Activated naive CD8-positive, alpha-beta T cell treated with anti-CD3 and anti-CD28 coated beads, Interleukin-2, amount 10 ng/mL, durations not matched to agents 7 days and 5 days (primary cell): ENCODE results near the gene PRDM5. TPM values are rescaled to one million over a fixed set of nuclear protein-coding genes. Genes with fewer than 3 reads are reported as not detected.

Experiments
- ATAC-seq: fragments of 150-1000 bp; cut with Tn5 transposase; one replicate; pipeline ENCODE4 v1.10.0; 2021; ENCODE audit warnings: low read depth, moderate library complexity
- POLR2A ChIA-PET: fragments of 350-600 bp; sonication (Branson Sonifier 250); formaldehyde crosslinking; loops from one replicate; lab custom pipeline; 2021; ENCODE audit warnings: antibody characterized with exemption; lab: Charles Lee
- DNase-seq: peaks from one replicate; pipeline ENCODE4 v3.0.0; 2021
- H3K27ac Mint-ChIP-seq: one replicate; pipeline ENCODE4 v1.8.0; 2022; ENCODE audit warnings: mild to moderate bottlenecking, mixed read lengths
- H3K27me3 Mint-ChIP-seq: one replicate; pipeline ENCODE4 v1.8.0; 2022; ENCODE audit warnings: mild to moderate bottlenecking, moderate library complexity, mixed read lengths
- H3K36me3 Mint-ChIP-seq: one replicate; pipeline ENCODE4 v1.8.0; 2021; ENCODE audit warnings: mild to moderate bottlenecking, mixed read lengths
- H3K4me1 Mint-ChIP-seq: one replicate; pipeline ENCODE4 v1.8.0; 2021; ENCODE audit warnings: mixed read lengths
- H3K4me3 Mint-ChIP-seq: one replicate; pipeline ENCODE4 v1.8.0; 2022; ENCODE audit warnings: mild to moderate bottlenecking, moderate library complexity, mixed read lengths
- H3K9me3 Mint-ChIP-seq: one replicate; pipeline ENCODE4 v1.8.0; 2021; ENCODE audit warnings: mixed read lengths
- total RNA-seq, 2 experiments: library from RNA; stranded (reverse); gene quantifications; one replicate each; pipeline ENCODE4 v1.2.3, GENCODE V29; 2021

Gene PRDM5
- total RNA-seq = under 1 TPM; 0.26 to 0.58 TPM

GRCh38 chr4:120922381-120923206 is at the start of gene PRDM5:
TSS of gene PRDM5 (minus strand) at chr4:120922726. CDS start at chr4:120922608, 118 bp downstream.
- ATAC-seq = peak; percentile 52
- H3K9me3 Mint-ChIP-seq = no peaks in the 10 kb centered on the region
- peaks cover 11% of the 10 kb centered on the region for H3K4me1 Mint-ChIP-seq
- DNase-seq = no peak
- no peaks in the 10 kb centered on the region for H3K36me3 Mint-ChIP-seq
- peaks cover 5% of the 10 kb centered on the region for H3K27me3 Mint-ChIP-seq
- H3K27ac Mint-ChIP-seq = peak within 1 kb of the TSS; percentile 58
- peak within 1 kb of the TSS; percentile 91 for H3K4me3 Mint-ChIP-seq
- POLR2A ChIA-PET = no interaction called here

- no peak overlapping the region for H3K27ac Mint-ChIP-seq
- H3K4me1 Mint-ChIP-seq = no peaks in the 10 kb centered on the region
- no peak for ATAC-seq
- H3K4me3 Mint-ChIP-seq = no peak overlapping the region
- no peaks in the 10 kb centered on the region for H3K36me3 Mint-ChIP-seq
- no peaks in the 10 kb centered on the region for H3K27me3 Mint-ChIP-seq
- no peak for DNase-seq
- H3K9me3 Mint-ChIP-seq = no peaks in the 10 kb centered on the region
- POLR2A ChIA-PET = no interaction called here
These were observed 49.4 kb upstream of the PRDM5 start for GRCh38 chr4:120971884-120972283.

GRCh38 chr4:120965938-120966337 is 43.4 kb upstream of the PRDM5 start:
- DNase-seq (no peak), ATAC-seq (no peak)
- no peaks in the 10 kb centered on the region for H3K27me3 Mint-ChIP-seq
- POLR2A ChIA-PET = no interaction called here
- H3K4me3 Mint-ChIP-seq = no peak overlapping the region
- no peaks in the 10 kb centered on the region for H3K9me3 Mint-ChIP-seq
- no peaks in the 10 kb centered on the region for H3K36me3 Mint-ChIP-seq
- no peaks in the 10 kb centered on the region for H3K4me1 Mint-ChIP-seq
- H3K27ac Mint-ChIP-seq = no peak overlapping the region

GRCh38 chr4:120964596-120964995 is 42.1 kb upstream of the PRDM5 start:
- Mint-ChIP-seq H3K27ac (no peak overlapping the region), H3K27me3 (no peaks in the 10 kb centered on the region), H3K36me3 (no peaks in the 10 kb centered on the region), H3K4me1 (no peaks in the 10 kb centered on the region), H3K9me3 (no peaks in the 10 kb centered on the region), H3K4me3 (no peak overlapping the region)
- DNase-seq (no peak), ATAC-seq (no peak)
- POLR2A ChIA-PET = no interaction called here

GRCh38 chr4:120963449-120963848 is 40.9 kb upstream of the PRDM5 start:
- H3K36me3 Mint-ChIP-seq = no peaks in the 10 kb centered on the region
- no peak overlapping the region for H3K4me3 Mint-ChIP-seq
- DNase-seq (no peak), ATAC-seq (no peak)
- H3K27ac Mint-ChIP-seq = no peak overlapping the region
- POLR2A ChIA-PET = no interaction called here
- H3K4me1 Mint-ChIP-seq = no peaks in the 10 kb centered on the region
- no peaks in the 10 kb centered on the region for H3K9me3 Mint-ChIP-seq
- H3K27me3 Mint-ChIP-seq = no peaks in the 10 kb centered on the region

- H3K36me3 Mint-ChIP-seq = no peaks in the 10 kb centered on the region
- DNase-seq = no peak
- POLR2A ChIA-PET = no interaction called here
These were observed 38.2 kb upstream of the PRDM5 start for GRCh38 chr4:120960656-120961267.

GRCh38 chr4:120948382-120948781 is 25.9 kb upstream of the PRDM5 start:
- H3K36me3 Mint-ChIP-seq = peaks cover 1% of the 10 kb centered on the region
- no peaks in the 10 kb centered on the region for H3K27me3 Mint-ChIP-seq
- no peak overlapping the region for H3K4me3 Mint-ChIP-seq
- ATAC-seq (no peak), DNase-seq (no peak)
- no peak overlapping the region for H3K27ac Mint-ChIP-seq
- H3K9me3 Mint-ChIP-seq = peaks cover 12% of the 10 kb centered on the region
- POLR2A ChIA-PET = no interaction called here
- H3K4me1 Mint-ChIP-seq = no peaks in the 10 kb centered on the region

More at GRCh38 chr4:120960656-120961267, 38.2 kb upstream of the PRDM5 start:
- ATAC-seq = no peak
- Mint-ChIP-seq H3K4me1 (no peaks in the 10 kb centered on the region), H3K27ac (no peak overlapping the region), H3K4me3 (no peak overlapping the region), H3K9me3 (no peaks in the 10 kb centered on the region), H3K27me3 (no peaks in the 10 kb centered on the region)

GRCh38 chr4:120942776-120943175 is 20.2 kb upstream of the PRDM5 start:
- ATAC-seq (no peak), DNase-seq (no peak)
- POLR2A ChIA-PET = no interaction called here

GRCh38 chr4:120940547-120940946 is 18.0 kb upstream of the PRDM5 start:
- H3K27me3 Mint-ChIP-seq = no peaks in the 10 kb centered on the region
- no peaks in the 10 kb centered on the region for H3K36me3 Mint-ChIP-seq
- no peak for ATAC-seq
- no peak overlapping the region for H3K27ac Mint-ChIP-seq
- POLR2A ChIA-PET = no interaction called here
- peaks cover 8% of the 10 kb centered on the region for H3K9me3 Mint-ChIP-seq
- H3K4me1 Mint-ChIP-seq = no peaks in the 10 kb centered on the region
- no peak for DNase-seq
- H3K4me3 Mint-ChIP-seq = no peak overlapping the region

More at GRCh38 chr4:120942776-120943175, 20.2 kb upstream of the PRDM5 start:
- H3K4me3 Mint-ChIP-seq = no peak overlapping the region
- no peaks in the 10 kb centered on the region for H3K36me3 Mint-ChIP-seq
- no peaks in the 10 kb centered on the region for H3K27me3 Mint-ChIP-seq
- H3K4me1 Mint-ChIP-seq = no peaks in the 10 kb centered on the region
- peaks cover 6% of the 10 kb centered on the region for H3K9me3 Mint-ChIP-seq
- no peak overlapping the region for H3K27ac Mint-ChIP-seq

- POLR2A ChIA-PET = no interaction called here
- Mint-ChIP-seq H3K27me3 (peaks cover under 1% of the 10 kb centered on the region), H3K36me3 (no peaks in the 10 kb centered on the region), H3K9me3 (peaks cover 5% of the 10 kb centered on the region), H3K4me3 (no peak overlapping the region), H3K4me1 (no peaks in the 10 kb centered on the region), H3K27ac (no peak overlapping the region)
- ATAC-seq = no peak
- no peak for DNase-seq
These were observed 17.2 kb upstream of the PRDM5 start for GRCh38 chr4:120939693-120940092.

- peaks cover 1% of the 10 kb centered on the region for H3K9me3 Mint-ChIP-seq
- no peaks in the 10 kb centered on the region for H3K36me3 Mint-ChIP-seq
- H3K4me1 Mint-ChIP-seq = peaks cover 2% of the 10 kb centered on the region
- H3K27me3 Mint-ChIP-seq = peaks cover 4% of the 10 kb centered on the region
- DNase-seq (no peak), ATAC-seq (no peak)
- H3K27ac Mint-ChIP-seq = no peak overlapping the region
- no peak overlapping the region for H3K4me3 Mint-ChIP-seq
- POLR2A ChIA-PET = no interaction called here
These were observed 7.3 kb upstream of the PRDM5 start for GRCh38 chr4:120929847-120930246.

- Mint-ChIP-seq H3K4me3 (no peak overlapping the region), H3K27me3 (peaks cover 5% of the 10 kb centered on the region), H3K27ac (no peak overlapping the region), H3K9me3 (peaks cover 1% of the 10 kb centered on the region), H3K36me3 (no peaks in the 10 kb centered on the region), H3K4me1 (peaks cover 5% of the 10 kb centered on the region)
- ATAC-seq (peak; percentile 48), DNase-seq (no peak)
- POLR2A ChIA-PET = no interaction called here
These were observed 5.4 kb upstream of the PRDM5 start for GRCh38 chr4:120927801-120928409.

GRCh38 chr4:120926358-120927025 is 4.0 kb upstream of the PRDM5 start:
- Mint-ChIP-seq H3K9me3 (peaks cover 1% of the 10 kb centered on the region), H3K4me3 (no peak overlapping the region), H3K4me1 (peaks cover 10% of the 10 kb centered on the region), H3K27ac (no peak overlapping the region), H3K27me3 (peaks cover 5% of the 10 kb centered on the region), H3K36me3 (no peaks in the 10 kb centered on the region)
- POLR2A ChIA-PET = no interaction called here
- ATAC-seq (no peak), DNase-seq (no peak)
